HAP-1 (cell line): ENCODE data around the gene SOAT1.
"Not testable (repeated sequence)": the region's sequence is repeated elsewhere in the genome, so short reads cannot be mapped to it uniquely, and the experiment has no call there.

Experiments used
- DNase-seq, 2 experiments: peaks; one replicate each; pipeline ENCODE4 v3.0.0-alpha.2; 2016 to 2020; ENCODE audit warnings: low spot score in 2 of 2
- H3K27me3 ChIP-seq: fragments of 250-450 bp; sonication (Bioruptor Pico); 2 replicates; pipeline ENCODE4 v1.5.1; 2020; ENCODE audit warnings: low read depth, mild to moderate bottlenecking, moderate library complexity
- H3K36me3 ChIP-seq: fragments of 250-450 bp; sonication (Bioruptor Pico); replicated peaks from 2 replicates; pipeline ENCODE4 v1.5.1; 2020; ENCODE audit warnings: mild to moderate bottlenecking
- H3K4me1 ChIP-seq: fragments of 250-450 bp; sonication (Bioruptor Pico); 2 replicates; pipeline ENCODE4 v1.5.1; 2020; ENCODE audit warnings: mild to moderate bottlenecking
- H3K4me3 ChIP-seq: fragments of 250-450 bp; sonication (Bioruptor Pico); 2 replicates; pipeline ENCODE4 v1.5.1; 2020; ENCODE audit warnings: mild to moderate bottlenecking, moderate library complexity
- H3K9me3 ChIP-seq: fragments of 250-450 bp; sonication (Bioruptor Pico); 2 replicates; pipeline ENCODE4 v1.5.1; 2020; ENCODE audit warnings: mild to moderate bottlenecking, moderate library complexity
- in situ Hi-C: fragments of 300-500 bp; cut with MboI; formaldehyde crosslinking; loops from 3 replicates; pipeline ENCODE4 v1.14.3; 2020; ENCODE audit warnings: low sequenced_read_pairs, inconsistent platforms, mixed read lengths

SOAT1 gene

GRCh38 chr1:179393721-179394120, 100.1 kb downstream of the SOAT1 start:
- Histone ChIP-seq H3K27me3 (no peaks in the 10 kb centered on the region), H3K9me3 (peaks cover 7% of the 10 kb centered on the region), H3K36me3 (no peaks in the 10 kb centered on the region), H3K4me1 (no peaks in the 10 kb centered on the region), H3K4me3 (no peak overlapping the region)
- DNase-seq: no peak
- in situ Hi-C loops: loop anchor here (25.0 kb wide), 1 partner anchor 856 kb away; no protein-coding TSS in a partner anchor

GRCh38 chr1:179399399-179399798, 105.8 kb downstream of the SOAT1 start:
- not testable (repeated sequence) for H3K27me3 ChIP-seq, H3K36me3 ChIP-seq, H3K4me3 ChIP-seq, H3K4me1 ChIP-seq, H3K9me3 ChIP-seq, DNase-seq
- in situ Hi-C loops: loop anchor here (25.0 kb wide), 1 partner anchor 862 kb away; no protein-coding TSS in a partner anchor
